Measurements from ENCODE around the gene KLHL1. TPM values are rescaled to one million over a fixed set of nuclear protein-coding genes. Genes with fewer than 3 reads are reported as not detected.

KLHL1 gene
- total RNA-seq, 4 donors from 2014 or later: not detected

DNA sequence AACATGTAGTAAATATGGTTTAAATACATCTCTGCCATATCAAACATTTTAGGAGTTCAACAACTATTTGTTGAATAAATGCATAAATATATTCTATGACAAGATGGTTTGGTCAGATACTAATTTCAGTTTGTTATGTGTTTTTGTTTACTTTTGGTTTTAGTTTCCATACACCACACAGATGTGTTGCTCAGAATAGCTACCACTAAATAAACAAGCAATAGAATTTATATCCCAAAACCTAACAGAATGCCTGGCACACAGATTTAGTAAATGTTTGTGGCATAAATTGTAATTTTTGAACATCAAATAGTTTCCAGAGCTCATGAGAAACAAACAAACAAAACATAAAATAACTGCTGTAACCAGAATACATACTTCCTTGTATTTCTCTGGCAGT lies 127.5 kb downstream of the KLHL1 start:
- no peak overlapping the region for H3K4me3 ChIP-seq
- no peaks in the 10 kb centered on the region for H3K27me3 ChIP-seq
- no peaks in the 10 kb centered on the region for H3K36me3 ChIP-seq
- H3K27ac ChIP-seq: no peak overlapping the region
- DNase-seq (ENCODE audit: low spot score in 2 of 2): no peak
- no peaks in the 10 kb centered on the region for H3K9me3 ChIP-seq
- no peaks in the 10 kb centered on the region for H3K4me1 ChIP-seq
- TF ChIP-seq, protein P1, sequence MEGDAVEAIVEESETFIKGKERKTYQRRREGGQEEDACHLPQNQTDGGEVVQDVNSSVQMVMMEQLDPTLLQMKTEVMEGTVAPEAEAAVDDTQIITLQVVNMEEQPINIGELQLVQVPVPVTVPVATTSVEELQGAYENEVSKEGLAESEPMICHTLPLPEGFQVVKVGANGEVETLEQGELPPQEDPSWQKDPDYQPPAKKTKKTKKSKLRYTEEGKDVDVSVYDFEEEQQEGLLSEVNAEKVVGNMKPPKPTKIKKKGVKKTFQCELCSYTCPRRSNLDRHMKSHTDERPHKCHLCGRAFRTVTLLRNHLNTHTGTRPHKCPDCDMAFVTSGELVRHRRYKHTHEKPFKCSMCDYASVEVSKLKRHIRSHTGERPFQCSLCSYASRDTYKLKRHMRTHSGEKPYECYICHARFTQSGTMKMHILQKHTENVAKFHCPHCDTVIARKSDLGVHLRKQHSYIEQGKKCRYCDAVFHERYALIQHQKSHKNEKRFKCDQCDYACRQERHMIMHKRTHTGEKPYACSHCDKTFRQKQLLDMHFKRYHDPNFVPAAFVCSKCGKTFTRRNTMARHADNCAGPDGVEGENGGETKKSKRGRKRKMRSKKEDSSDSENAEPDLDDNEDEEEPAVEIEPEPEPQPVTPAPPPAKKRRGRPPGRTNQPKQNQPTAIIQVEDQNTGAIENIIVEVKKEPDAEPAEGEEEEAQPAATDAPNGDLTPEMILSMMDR (IDR thresholded peaks at IDR 0.05): no peak
- TF ChIP-seq POLR2A (IDR thresholded peaks at IDR 0.05) (no peak), EP300 (IDR thresholded peaks at IDR 0.05) (no peak)

DNA sequence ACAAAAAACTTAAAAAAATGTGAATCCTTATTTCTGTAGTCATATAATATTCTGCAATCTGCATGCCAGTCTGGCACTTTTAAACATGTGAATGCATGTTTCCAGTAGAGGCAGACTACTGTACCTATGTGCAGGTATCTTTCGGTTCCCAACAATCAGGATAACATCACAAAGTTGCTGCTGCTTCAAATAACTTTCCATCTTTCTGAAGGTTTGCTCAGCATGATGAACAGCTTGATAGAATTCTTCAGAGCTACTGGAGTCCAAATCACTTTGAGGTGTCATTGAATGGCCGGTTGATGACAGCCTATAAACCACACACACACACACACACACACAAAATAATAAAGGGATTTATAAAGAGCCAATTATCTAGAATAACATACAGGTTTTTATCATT lies 132.8 kb downstream of the KLHL1 start:
- no peak overlapping the region for H3K27ac ChIP-seq
- no peaks in the 10 kb centered on the region for H3K4me1 ChIP-seq
- H3K36me3 ChIP-seq: no peaks in the 10 kb centered on the region
- H3K4me3 ChIP-seq: no peak overlapping the region
- DNase-seq (ENCODE audit: low spot score in 2 of 2): no peak
- WGBS, 2 donors: 78 to 82% methylated on average over 2 of the region's 2 CpGs
- no peaks in the 10 kb centered on the region for H3K27me3 ChIP-seq
- H3K9me3 ChIP-seq: no peaks in the 10 kb centered on the region
- TF ChIP-seq, protein P1 (IDR thresholded peaks at IDR 0.05): no peak
- TF ChIP-seq POLR2A (IDR thresholded peaks at IDR 0.05) (no peak), EP300 (IDR thresholded peaks at IDR 0.05) (no peak)

DNA sequence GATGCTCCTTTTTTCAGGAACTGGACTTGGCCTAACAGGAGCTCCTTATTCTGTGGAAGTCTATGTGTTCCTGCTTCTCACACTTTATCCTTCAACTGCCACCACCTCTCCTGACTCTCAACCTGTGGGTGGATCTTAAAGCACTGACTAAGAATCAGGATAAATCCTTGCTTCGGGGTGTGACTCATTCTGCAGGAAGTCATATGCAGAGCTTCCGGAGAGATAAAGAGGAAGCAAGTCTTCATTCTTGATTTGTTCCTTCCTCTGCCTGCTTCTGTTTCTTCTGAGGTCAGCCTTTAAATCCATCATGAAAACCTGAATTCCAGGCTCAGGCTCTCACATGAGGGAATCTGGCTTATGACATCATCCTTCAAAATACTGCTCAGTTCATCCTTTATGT lies 137.7 kb downstream of the KLHL1 start:
- Histone ChIP-seq H3K27me3 (no peaks in the 10 kb centered on the region), H3K27ac (no peak overlapping the region), H3K36me3 (no peaks in the 10 kb centered on the region), H3K9me3 (no peaks in the 10 kb centered on the region), H3K4me3 (no peak overlapping the region), H3K4me1 (no peaks in the 10 kb centered on the region)
- 32 to 40% methylated on average over 2 of the region's 2 CpGs for WGBS, 2 donors
- DNase-seq (ENCODE audit: low spot score in 2 of 2): no peak
- TF ChIP-seq, protein P1 (IDR thresholded peaks at IDR 0.05): no peak
- TF ChIP-seq POLR2A (IDR thresholded peaks at IDR 0.05) (no peak), EP300 (IDR thresholded peaks at IDR 0.05) (no peak)

DNA sequence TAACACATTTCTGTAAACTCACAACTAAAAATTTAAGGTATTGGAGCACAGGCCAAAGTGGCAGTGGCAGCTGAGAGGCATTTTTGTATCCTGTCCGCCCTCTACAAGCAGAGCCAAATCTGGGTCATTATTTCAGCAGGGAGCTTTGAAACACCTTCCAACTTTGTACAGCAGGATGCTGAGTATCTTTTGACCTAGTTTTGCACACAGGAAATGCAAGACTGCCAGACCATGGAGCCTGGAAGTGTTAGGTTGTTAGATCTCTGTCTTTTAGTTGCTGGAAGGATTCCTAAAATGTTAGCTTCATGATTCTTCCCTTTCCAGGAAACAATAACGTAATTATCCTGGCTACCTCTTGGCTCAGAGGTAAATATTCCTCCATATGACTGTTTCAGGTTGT lies 149.2 kb downstream of the KLHL1 start:
- no peak overlapping the region for H3K27ac ChIP-seq
- no peaks in the 10 kb centered on the region for H3K36me3 ChIP-seq
- no peaks in the 10 kb centered on the region for H3K4me1 ChIP-seq
- 46 to 51% methylated on average over 2 of the region's 2 CpGs for WGBS, 2 donors
- no peaks in the 10 kb centered on the region for H3K27me3 ChIP-seq
- TF ChIP-seq, protein P1 (IDR thresholded peaks at IDR 0.05): no peak
- TF ChIP-seq POLR2A (IDR thresholded peaks at IDR 0.05): no peak
- TF ChIP-seq EP300 (IDR thresholded peaks at IDR 0.05): no peak
- H3K4me3 ChIP-seq: no peak overlapping the region
- no peaks in the 10 kb centered on the region for H3K9me3 ChIP-seq
- DNase-seq (ENCODE audit: low spot score in 2 of 2): no peak

DNA sequence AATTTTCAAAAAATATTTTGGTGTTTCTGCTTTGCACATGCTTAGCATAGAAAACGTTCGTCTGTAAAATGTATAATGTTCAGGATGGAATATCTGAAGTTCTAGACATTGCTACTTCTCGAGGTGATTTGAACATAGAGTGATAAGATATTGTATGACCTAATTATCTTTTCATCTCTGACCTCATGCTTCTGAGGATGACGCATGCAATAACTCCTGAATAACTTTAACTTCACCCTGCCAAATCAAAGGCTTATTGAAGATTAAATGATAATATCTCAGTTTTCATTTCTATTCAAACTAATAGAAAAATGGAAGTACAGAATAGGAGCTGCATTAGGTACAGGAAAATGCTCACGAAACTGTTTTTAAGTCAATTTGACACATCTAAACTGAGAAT lies 151.4 kb downstream of the KLHL1 start:
- H3K27ac ChIP-seq: no peak overlapping the region
- WGBS, 2 donors: 83 to 91% methylated on average over 5 of the region's 5 CpGs
- H3K9me3 ChIP-seq: no peaks in the 10 kb centered on the region
- H3K27me3 ChIP-seq: no peaks in the 10 kb centered on the region
- H3K36me3 ChIP-seq: no peaks in the 10 kb centered on the region
- DNase-seq (ENCODE audit: low spot score in 2 of 2): no peak
- no peak overlapping the region for H3K4me3 ChIP-seq
- no peak for TF ChIP-seq EP300 (IDR thresholded peaks at IDR 0.05)
- TF ChIP-seq POLR2A (IDR thresholded peaks at IDR 0.05): no peak
- TF ChIP-seq, protein P1 (IDR thresholded peaks at IDR 0.05): no peak
- no peaks in the 10 kb centered on the region for H3K4me1 ChIP-seq
